HCT116 (cell line): ENCODE measurements around the gene CKB. TPM values are rescaled to one million over a fixed set of nuclear protein-coding genes. Genes with fewer than 3 reads are reported as not detected.

Source experiments
- ATAC-seq: fragments of 200-7000 bp; cut with Tn5 transposase; 2 replicates; pipeline ENCODE4 v1.9.1; 2020; ENCODE audit warnings: mild to moderate bottlenecking, moderate library complexity
- BruUV-seq: library from RNA; stranded (reverse); fragments of 400-500 nt; replicated peaks from 2 replicates; lab custom pipeline; 2021; lab: Mats Ljungman, UMichigan
- CTCF ChIA-PET: fragments of 300-600 bp; sonication (Branson Sonifier 250); formaldehyde crosslinking; loops from one replicate; lab custom pipeline; 2021; ENCODE audit warnings: antibody characterized with exemption; lab: Charles Lee
- POLR2A ChIA-PET: fragments of 300-600, 350-600 bp; sonication (Branson Sonifier 250); formaldehyde crosslinking; loops from one replicate; lab custom pipeline; 2021; ENCODE audit warnings: antibody characterized with exemption; lab: Charles Lee
- RAD21 ChIA-PET, 2 experiments: fragments of 300-600 bp; sonication (Branson Sonifier 250); formaldehyde crosslinking; loops; one replicate each; lab custom pipeline; 2023; ENCODE audit warnings: low total read pairs in 2 of 2; ENCODE audit not compliant: uncharacterized antibody in 2 of 2, unreplicated experiment in 2 of 2, low non-redundant PET in 1 of 2; lab: Charles Lee
- DNase-seq: peaks from one replicate; pipeline ENCODE4 v3.0.0-alpha.2; 2010; ENCODE audit warnings: low read depth, low spot score
- H2AFZ ChIP-seq: fragments of 200-600 bp; shearing (Covaris generic), sonication (generic); 2 replicates; pipeline ENCODE4 v1.6.1; 2017; ENCODE audit warnings: low read depth, mixed run types, mixed read lengths, antibody characterized with exemption, low read length; ENCODE audit not compliant: poor library complexity, severe bottlenecking
- H3K27ac ChIP-seq: 2 replicates; pipeline ENCODE4 v1.5.1; 2012; ENCODE audit warnings: low read depth, low read length
- H3K27me3 ChIP-seq: fragments of 200-600 bp; sonication (generic); 2 replicates; pipeline ENCODE4 v1.6.1; 2016; ENCODE audit warnings: mixed run types, low read length, mixed read lengths; ENCODE audit not compliant: insufficient read depth
- H3K36me3 ChIP-seq, 2 experiments: fragments of 200-500 bp in 1 of 2; fragments of 200-600 bp in 1 of 2; sonication (Bioruptor generic) in 1 of 2; sonication (generic) in 1 of 2; 2 replicates each; pipeline versions ENCODE4 v1.5.1 to v1.6.1; 2014 to 2016; ENCODE audit warnings: low read length in 2 of 2, inconsistent platforms in 1 of 2, mixed read lengths in 1 of 2, mixed run types in 1 of 2; ENCODE audit not compliant: insufficient read depth in 2 of 2, control insufficient read depth in 1 of 2
- H3K4me1 ChIP-seq, 2 experiments: fragments of 200-600 bp in 1 of 2; sonication (generic) in 1 of 2; 2 replicates each; pipeline versions ENCODE4 v1.5.1 to v1.6.1; 2012 to 2017; ENCODE audit warnings: low read length in 2 of 2, inconsistent platforms in 1 of 2, mild to moderate bottlenecking in 1 of 2, mixed read lengths in 1 of 2, mixed run types in 1 of 2, moderate library complexity in 1 of 2; ENCODE audit not compliant: insufficient read depth in 2 of 2, control insufficient read depth in 1 of 2
- H3K4me2 ChIP-seq: fragments of 200-600 bp; sonication (generic); 2 replicates; pipeline ENCODE4 v1.6.1; 2017; ENCODE audit warnings: mixed run types, low read length, mixed read lengths
- H3K4me3 ChIP-seq, 2 experiments: fragments of 200-600 bp in 1 of 2; sonication (generic) in 1 of 2; replicated peaks in 1 of 2; 2 replicates each; pipeline ENCODE4 v1.5.1; 2011 to 2016; ENCODE audit warnings: low read length in 2 of 2, control low read depth in 1 of 2, low read depth in 1 of 2, mild to moderate bottlenecking in 1 of 2, mixed read lengths in 1 of 2, mixed run types in 1 of 2
- H3K79me2 ChIP-seq: fragments of 200-600 bp; sonication (generic); 2 replicates; pipeline ENCODE4 v1.6.1; 2017; ENCODE audit warnings: mild to moderate bottlenecking, mixed run types, low read length, moderate library complexity, mixed read lengths; ENCODE audit not compliant: insufficient read depth
- H3K9ac ChIP-seq: fragments of 200-600 bp; sonication (generic); 2 replicates; pipeline ENCODE4 v1.6.1; 2016; ENCODE audit warnings: low read length, mixed read lengths
- H3K9me2 ChIP-seq: fragments of 200-600 bp; sonication (generic), shearing (Covaris generic); 2 replicates; pipeline ENCODE4 v1.6.1; 2017; ENCODE audit warnings: mixed run types, mild to moderate bottlenecking, moderate library complexity; ENCODE audit not compliant: insufficient read depth
- H3K9me3 ChIP-seq, 2 experiments: fragments of 200-500 bp in 1 of 2; fragments of 200-600 bp in 1 of 2; sonication (Bioruptor generic) in 1 of 2; sonication (generic) in 1 of 2; 2 replicates each; pipeline ENCODE4 v1.6.1; 2014 to 2017; ENCODE audit warnings: low read length in 2 of 2, mixed read lengths in 2 of 2, inconsistent platforms in 1 of 2, low read depth in 1 of 2, mild to moderate bottlenecking in 1 of 2, mixed run types in 1 of 2, moderate library complexity in 1 of 2; ENCODE audit not compliant: control insufficient read depth in 1 of 2, insufficient read depth in 1 of 2
- H4K20me1 ChIP-seq: fragments of 200-600 bp; sonication (generic), shearing (Covaris generic); 2 replicates; pipeline ENCODE4 v1.6.1; 2017; ENCODE audit warnings: mixed run types, mild to moderate bottlenecking, moderate library complexity; ENCODE audit not compliant: insufficient read depth
- CBX3 ChIP-seq: IDR thresholded peaks from 2 replicates; pipeline ENCODE4 v1.6.1; 2012; ENCODE audit warnings: low read depth
- CEBPB ChIP-seq: IDR thresholded peaks from 2 replicates; pipeline ENCODE4 v1.6.1; 2012; ENCODE audit warnings: low read depth
- ELF1 ChIP-seq: IDR thresholded peaks from 2 replicates; pipeline ENCODE4 v1.6.1; 2012; ENCODE audit warnings: low read depth, borderline replicate concordance
- EZH2phosphoT487 ChIP-seq: fragments of 200-600 bp; IDR thresholded peaks from 2 replicates; pipeline ENCODE4 v1.6.1; 2018; ENCODE audit warnings: antibody characterized with exemption, borderline replicate concordance
- POLR2A ChIP-seq: IDR thresholded peaks from 2 replicates; pipeline ENCODE4 v1.7.0; 2011; ENCODE audit warnings: borderline replicate concordance; ENCODE audit not compliant: insufficient read depth, insufficient read length; ENCODE audit errors: extremely low read depth
- SIN3A ChIP-seq: IDR thresholded peaks from 2 replicates; pipeline ENCODE4 v1.6.1; 2012; ENCODE audit warnings: low read depth
- SP1 ChIP-seq: IDR thresholded peaks from 2 replicates; pipeline ENCODE4 v1.6.1; 2012; ENCODE audit warnings: low read depth
- TCF7L2 ChIP-seq: IDR thresholded peaks from 2 replicates; pipeline ENCODE4 v1.7.0; 2011; ENCODE audit warnings: borderline replicate concordance, inconsistent platforms; ENCODE audit not compliant: insufficient read depth, insufficient read length; ENCODE audit errors: extremely low read depth
- YY1 ChIP-seq: IDR thresholded peaks from 2 replicates; pipeline ENCODE4 v1.6.1; 2011; ENCODE audit warnings: low read length, low read depth, moderate library complexity, mild to moderate bottlenecking; ENCODE audit not compliant: insufficient replicate concordance; ENCODE audit errors: extremely low read depth
- ZFX ChIP-seq: fragments of 450-650 bp; IDR thresholded peaks from 2 replicates; pipeline ENCODE4 v1.6.1; 2017
- ZNF274 ChIP-seq: fragments of 200-500 bp; sonication (Bioruptor generic); IDR thresholded peaks from 2 replicates; pipeline ENCODE4 v1.6.1; 2014; ENCODE audit warnings: mild to moderate bottlenecking, low read depth, low read length, inconsistent platforms
- intact Hi-C: fragments of 100-400 bp; cut with micrococcal nuclease; formaldehyde crosslinking; loops from 2 replicates; pipeline ENCODE4 v1.10.0; 2022
- total RNA-seq: library from RNA; stranded (reverse); gene quantifications from one replicate; pipeline ENCODE4 v1.2.1, GENCODE V29; 2021; ENCODE audit not compliant: unreplicated experiment
- TF ChIP-seq, protein P1 (sequence below): IDR thresholded peaks from 2 replicates; pipeline ENCODE4 v1.6.1; 2011; ENCODE audit warnings: mild to moderate bottlenecking, low read length, moderate library complexity; ENCODE audit not compliant: insufficient replicate concordance; ENCODE audit errors: extremely low read depth
- TF ChIP-seq, protein P2 (sequence below): IDR thresholded peaks from 2 replicates; pipeline ENCODE4 v1.6.1; 2012
- TF ChIP-seq, protein P3 (sequence below): IDR thresholded peaks from 2 replicates; pipeline ENCODE4 v1.6.1; 2012
- TF ChIP-seq, protein P4 (sequence below): IDR thresholded peaks from 2 replicates; pipeline ENCODE4 v1.6.1; 2012; ENCODE audit warnings: low read depth

CKB gene
- total RNA-seq, 1 experiment from 2014 or later, result 605 TPM

DNA sequence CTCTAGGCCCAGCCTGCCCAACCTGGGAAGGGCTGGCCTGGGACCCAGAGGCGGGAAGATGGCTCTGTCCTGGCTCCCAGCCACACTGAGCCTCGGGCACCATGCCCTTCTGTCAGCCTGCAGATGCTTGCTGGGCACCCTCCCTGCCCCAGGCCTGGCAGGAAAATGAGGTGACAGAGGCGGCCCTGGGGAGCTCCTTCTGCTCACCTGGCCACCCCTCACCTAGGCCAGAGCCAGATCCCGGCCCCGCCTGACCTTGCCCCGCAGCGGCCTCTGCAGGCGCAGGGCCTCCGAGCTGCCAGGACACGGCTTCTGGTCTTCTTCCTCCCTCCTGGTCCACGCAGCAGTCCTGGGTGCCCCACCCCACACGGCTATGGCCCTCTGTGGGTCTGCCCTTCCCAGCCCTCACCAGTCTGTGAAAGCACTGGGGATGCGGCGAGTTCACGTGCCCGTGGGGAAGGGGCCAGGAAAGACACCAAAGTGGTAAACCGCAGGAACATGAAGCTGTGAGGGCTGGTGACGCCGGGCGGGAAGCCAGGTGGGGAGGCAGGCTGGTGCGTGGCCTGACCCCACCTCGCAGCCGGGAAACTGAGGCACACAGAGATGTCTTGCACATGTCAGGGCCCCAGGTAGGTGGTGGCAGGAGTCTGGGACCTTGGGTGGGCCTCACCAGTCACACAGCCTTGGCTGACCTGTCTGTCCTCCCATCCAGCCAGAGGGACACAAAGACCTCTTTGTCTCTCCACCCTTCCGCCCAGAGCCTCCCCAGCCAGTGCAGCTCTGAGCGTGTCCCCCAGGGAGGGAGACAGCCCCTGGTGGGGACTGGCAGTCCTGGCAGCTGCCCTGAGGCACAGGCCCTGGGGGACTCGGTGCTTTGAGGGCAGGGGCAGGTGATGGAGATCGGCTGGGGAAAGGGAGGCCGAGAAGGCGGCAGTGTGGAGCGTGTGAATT, 27.0 kb upstream of the CKB start:
- DNase-seq, result no peak
- RAD21 ChIA-PET, result no interaction called here
- TF ChIP-seq EZH2phosphoT487, result no peak
- no peak for TF ChIP-seq CBX3
- no peak for TF ChIP-seq ZFX
- TF ChIP-seq, protein P1, sequence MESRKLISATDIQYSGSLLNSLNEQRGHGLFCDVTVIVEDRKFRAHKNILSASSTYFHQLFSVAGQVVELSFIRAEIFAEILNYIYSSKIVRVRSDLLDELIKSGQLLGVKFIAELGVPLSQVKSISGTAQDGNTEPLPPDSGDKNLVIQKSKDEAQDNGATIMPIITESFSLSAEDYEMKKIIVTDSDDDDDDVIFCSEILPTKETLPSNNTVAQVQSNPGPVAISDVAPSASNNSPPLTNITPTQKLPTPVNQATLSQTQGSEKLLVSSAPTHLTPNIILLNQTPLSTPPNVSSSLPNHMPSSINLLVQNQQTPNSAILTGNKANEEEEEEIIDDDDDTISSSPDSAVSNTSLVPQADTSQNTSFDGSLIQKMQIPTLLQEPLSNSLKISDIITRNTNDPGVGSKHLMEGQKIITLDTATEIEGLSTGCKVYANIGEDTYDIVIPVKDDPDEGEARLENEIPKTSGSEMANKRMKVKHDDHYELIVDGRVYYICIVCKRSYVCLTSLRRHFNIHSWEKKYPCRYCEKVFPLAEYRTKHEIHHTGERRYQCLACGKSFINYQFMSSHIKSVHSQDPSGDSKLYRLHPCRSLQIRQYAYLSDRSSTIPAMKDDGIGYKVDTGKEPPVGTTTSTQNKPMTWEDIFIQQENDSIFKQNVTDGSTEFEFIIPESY, result no peak
- no peak for TF ChIP-seq YY1
- TF ChIP-seq TCF7L2, result no peak
- TF ChIP-seq POLR2A, result no peak
- no peak for TF ChIP-seq SIN3A
- no peak for TF ChIP-seq SP1
- TF ChIP-seq CEBPB, result no peak
- TF ChIP-seq, protein P2, sequence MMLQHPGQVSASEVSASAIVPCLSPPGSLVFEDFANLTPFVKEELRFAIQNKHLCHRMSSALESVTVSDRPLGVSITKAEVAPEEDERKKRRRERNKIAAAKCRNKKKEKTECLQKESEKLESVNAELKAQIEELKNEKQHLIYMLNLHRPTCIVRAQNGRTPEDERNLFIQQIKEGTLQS, result no peak
- TF ChIP-seq, protein P3, sequence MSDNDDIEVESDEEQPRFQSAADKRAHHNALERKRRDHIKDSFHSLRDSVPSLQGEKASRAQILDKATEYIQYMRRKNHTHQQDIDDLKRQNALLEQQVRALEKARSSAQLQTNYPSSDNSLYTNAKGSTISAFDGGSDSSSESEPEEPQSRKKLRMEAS, result no peak
- no peak for TF ChIP-seq ZNF274
- TF ChIP-seq ELF1, result no peak
- TF ChIP-seq, protein P4, sequence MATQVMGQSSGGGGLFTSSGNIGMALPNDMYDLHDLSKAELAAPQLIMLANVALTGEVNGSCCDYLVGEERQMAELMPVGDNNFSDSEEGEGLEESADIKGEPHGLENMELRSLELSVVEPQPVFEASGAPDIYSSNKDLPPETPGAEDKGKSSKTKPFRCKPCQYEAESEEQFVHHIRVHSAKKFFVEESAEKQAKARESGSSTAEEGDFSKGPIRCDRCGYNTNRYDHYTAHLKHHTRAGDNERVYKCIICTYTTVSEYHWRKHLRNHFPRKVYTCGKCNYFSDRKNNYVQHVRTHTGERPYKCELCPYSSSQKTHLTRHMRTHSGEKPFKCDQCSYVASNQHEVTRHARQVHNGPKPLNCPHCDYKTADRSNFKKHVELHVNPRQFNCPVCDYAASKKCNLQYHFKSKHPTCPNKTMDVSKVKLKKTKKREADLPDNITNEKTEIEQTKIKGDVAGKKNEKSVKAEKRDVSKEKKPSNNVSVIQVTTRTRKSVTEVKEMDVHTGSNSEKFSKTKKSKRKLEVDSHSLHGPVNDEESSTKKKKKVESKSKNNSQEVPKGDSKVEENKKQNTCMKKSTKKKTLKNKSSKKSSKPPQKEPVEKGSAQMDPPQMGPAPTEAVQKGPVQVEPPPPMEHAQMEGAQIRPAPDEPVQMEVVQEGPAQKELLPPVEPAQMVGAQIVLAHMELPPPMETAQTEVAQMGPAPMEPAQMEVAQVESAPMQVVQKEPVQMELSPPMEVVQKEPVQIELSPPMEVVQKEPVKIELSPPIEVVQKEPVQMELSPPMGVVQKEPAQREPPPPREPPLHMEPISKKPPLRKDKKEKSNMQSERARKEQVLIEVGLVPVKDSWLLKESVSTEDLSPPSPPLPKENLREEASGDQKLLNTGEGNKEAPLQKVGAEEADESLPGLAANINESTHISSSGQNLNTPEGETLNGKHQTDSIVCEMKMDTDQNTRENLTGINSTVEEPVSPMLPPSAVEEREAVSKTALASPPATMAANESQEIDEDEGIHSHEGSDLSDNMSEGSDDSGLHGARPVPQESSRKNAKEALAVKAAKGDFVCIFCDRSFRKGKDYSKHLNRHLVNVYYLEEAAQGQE, result no peak
- Histone ChIP-seq H3K27ac (no peak overlapping the region), H3K9ac (no peak overlapping the region), H2AFZ (no peak overlapping the region), H3K9me3 (no peaks in the 10 kb centered on the region), H3K27me3 (no peaks in the 10 kb centered on the region), H3K4me2 (no peak overlapping the region), H3K79me2 (no peaks in the 10 kb centered on the region), H3K4me1 (peaks cover 16 to 26% of the 10 kb centered on the region in 2 experiments), H3K4me3 (no peak overlapping the region), H4K20me1 (no peaks in the 10 kb centered on the region), H3K9me2 (no peaks in the 10 kb centered on the region), H3K36me3 (no peaks in the 10 kb centered on the region)
- CTCF ChIA-PET, result interaction anchor here (1.7 kb wide), 1 partner anchor 31 kb away, joined by 3 read pairs; no protein-coding TSS in a partner anchor
- ATAC-seq, result no peak
- intact Hi-C loops, result no loop called here
- no TSS peak for BruUV-seq
- POLR2A ChIA-PET, result no interaction called here
